IPS-NIHi11 (cell line): Measurements from ENCODE around the gene CCDC102A.
"Not testable (repeated sequence)": the region's sequence is repeated elsewhere in the genome, so short reads cannot be mapped to it uniquely, and the experiment has no call there.

Experiments used
- DNase-seq: peaks from one replicate; pipeline ENCODE4 v3.0.0; 2012; ENCODE audit warnings: mixed read lengths, low spot score

Gene CCDC102A

GRCh38 chr16:57565461-57565860, 29.1 kb upstream of the CCDC102A start:
- no peak for DNase-seq

DNA sequence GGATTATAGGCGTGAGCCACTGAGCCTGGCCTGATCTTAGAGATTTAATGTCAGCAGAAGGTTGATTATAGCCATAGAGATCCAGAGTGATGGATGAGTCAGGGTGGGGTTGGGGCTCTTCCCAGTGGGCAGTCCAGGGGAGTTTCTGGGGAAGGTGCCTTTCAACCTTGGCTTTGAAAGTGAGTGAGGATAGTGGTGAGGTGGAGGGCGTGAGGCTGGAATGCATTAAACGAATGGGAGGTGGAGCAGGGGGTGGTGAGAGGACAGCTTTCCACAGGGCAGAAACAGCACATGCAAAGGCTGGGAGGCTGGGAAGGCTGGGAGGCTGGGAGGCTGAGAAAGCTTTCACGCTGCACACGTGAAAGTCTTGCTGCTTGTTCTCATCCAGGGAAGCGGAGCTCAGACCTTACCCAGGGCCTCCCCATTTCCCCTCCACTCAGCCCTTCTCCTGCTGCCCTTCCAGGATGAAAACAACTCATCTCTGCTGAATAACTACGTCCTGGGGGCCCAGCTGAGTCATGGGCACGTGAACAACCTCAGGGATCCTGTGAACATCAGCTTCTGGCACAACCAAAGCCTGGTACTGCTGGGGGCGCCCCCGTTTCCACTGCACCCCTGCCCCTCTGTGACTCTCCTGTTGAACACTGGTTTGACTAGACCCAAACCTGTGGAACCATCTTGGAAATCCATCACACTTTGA, 28.4 kb upstream of the CCDC102A start:
- DNase-seq, result no peak

- no peak for DNase-seq
Observed at GRCh38 chr16:57563761-57564160, 27.4 kb upstream of the CCDC102A start.

- no peak for DNase-seq
Observed at GRCh38 chr16:57563487-57563750, 27.0 kb upstream of the CCDC102A start.

GRCh38 chr16:57562669-57563486, 26.5 kb upstream of the CCDC102A start:
- DNase-seq, result no peak

DNA sequence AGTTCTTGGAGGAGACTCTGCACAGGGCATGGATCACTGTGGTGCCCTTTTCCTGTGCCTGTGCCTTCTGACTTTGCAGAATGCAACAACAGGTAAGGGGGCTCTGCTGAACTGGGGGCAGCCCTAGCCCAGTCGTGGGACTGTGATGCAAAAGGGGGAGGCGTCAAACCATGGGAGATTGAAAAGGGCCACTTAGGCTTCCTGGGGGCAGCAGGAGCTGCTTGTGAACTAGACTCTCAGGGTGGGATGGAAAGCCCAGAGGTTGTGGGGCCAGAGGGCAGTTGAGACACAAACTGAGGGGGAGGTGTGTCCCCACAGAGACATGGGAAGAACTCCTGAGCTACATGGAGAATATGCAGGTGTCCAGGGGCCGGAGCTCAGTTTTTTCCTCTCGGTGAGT, 25.7 kb upstream of the CCDC102A start:
- no peak for DNase-seq

DNA sequence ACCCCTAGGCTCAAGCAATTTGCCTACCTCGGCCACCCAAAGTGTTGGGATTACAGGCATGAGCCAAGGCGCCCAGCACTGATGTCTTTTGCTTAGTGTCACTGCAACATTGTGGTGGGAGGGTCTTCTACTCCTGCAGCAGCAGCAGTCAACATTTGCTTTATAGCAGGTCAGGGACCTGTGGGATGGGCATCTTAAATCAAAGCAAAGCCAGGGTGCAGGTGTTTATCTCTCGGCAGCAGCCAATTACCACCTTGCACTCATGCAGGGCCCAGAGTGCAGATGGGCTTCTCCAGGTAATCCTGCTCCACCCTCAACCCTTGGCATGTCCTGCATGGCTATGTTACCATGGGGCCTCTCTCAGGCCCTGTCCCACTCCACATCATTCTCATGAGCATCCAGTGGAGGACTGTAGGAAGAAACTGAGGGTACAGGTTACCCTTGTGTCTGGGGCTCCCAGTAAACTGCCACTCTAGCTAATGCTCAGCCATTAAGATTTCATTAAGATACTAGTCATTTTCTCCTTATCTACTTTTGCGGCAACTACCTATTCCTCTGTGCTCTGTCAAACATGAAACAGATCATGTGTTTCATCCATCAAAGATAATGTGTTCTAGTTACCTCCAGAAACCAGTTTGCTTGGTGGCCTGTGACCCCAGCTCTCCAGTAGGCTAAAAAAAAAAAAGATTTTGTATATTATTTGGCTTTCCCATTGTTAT, 22.9 kb upstream of the CCDC102A start:
- DNase-seq, result no peak

GRCh38 chr16:57556941-57557541, 20.7 kb upstream of the CCDC102A start:
- no peak for DNase-seq

DNA sequence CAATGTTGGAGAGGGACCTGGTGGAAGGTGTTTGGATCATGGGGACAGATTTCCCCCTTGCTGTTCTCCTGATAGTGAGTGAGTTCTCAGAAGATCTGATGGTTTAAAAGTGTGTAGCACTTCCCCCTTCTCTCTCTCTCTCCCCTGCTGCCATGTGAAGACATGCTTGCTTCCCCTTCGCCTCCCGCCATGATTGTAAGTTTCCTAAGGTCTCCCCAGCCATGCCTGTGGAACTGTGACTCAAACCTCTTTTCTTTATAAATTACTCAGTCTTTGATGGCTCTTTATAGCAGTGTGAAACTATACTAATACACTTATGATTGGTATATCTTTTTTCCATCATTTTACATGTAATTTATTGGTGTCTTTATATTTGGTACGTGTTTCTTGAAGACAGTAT, 19.5 kb upstream of the CCDC102A start:
- no peak for DNase-seq

- DNase-seq, result no peak
Observed at GRCh38 chr16:57551057-57551456, 14.7 kb upstream of the CCDC102A start.

DNA sequence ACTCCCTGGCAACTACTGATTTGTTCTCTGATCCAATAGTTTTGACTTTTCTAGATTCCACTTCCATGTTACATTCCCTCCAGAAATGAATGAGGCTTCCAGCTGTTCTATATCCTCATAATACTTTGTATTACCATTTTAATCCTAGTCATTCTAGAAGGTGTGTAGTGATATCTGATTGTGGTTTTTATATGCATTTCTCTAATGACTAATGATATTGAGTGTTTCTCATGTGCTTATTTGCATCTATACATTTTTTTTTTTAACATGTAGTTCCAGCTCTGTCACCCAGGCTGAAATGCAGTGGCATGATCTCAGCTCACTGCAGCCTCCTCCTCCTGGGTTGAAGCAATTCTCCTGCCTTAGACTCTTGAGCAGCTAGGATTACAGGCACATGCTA, 13.4 kb upstream of the CCDC102A start:
- DNase-seq, result no peak

DNA sequence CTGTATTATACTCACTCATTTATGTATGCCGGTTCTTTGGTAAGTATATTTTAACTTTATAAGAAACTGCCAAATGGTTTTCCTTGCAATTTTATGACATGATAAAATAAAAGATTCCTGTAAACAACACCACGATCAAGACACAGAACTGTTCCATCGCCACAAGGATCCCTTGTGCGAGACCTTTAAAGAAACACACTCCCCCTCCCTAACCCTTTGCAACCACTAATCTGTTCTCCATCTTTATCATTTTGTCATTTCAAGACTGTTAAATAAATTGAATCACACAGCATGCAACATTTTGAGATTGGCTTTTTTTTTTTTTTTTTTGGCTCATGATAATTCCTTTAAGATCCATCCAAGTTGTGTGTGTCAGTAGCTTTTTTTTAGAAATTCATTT, 12.0 kb upstream of the CCDC102A start:
- no peak for DNase-seq

DNA sequence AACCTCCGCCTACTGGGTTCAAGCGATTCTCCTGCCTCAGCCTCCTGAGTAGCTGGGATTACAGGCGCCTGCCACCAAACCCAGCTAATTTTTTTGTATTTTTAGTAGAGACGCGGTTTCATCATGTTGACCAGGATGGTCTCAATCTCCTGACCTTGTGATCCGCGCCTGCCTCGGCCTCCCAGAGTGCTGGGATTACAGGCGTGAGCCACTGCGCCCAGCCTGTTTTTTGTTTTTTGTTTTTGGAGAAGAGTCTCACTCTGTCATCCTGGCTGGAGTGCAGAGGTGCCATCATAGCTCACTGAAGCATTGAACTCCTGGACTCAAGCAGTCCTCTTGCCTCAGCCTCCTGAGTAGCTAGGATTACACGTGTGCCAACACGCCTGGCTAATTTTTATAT, 11.2 kb upstream of the CCDC102A start:
- DNase-seq, result not testable (repeated sequence)

DNA sequence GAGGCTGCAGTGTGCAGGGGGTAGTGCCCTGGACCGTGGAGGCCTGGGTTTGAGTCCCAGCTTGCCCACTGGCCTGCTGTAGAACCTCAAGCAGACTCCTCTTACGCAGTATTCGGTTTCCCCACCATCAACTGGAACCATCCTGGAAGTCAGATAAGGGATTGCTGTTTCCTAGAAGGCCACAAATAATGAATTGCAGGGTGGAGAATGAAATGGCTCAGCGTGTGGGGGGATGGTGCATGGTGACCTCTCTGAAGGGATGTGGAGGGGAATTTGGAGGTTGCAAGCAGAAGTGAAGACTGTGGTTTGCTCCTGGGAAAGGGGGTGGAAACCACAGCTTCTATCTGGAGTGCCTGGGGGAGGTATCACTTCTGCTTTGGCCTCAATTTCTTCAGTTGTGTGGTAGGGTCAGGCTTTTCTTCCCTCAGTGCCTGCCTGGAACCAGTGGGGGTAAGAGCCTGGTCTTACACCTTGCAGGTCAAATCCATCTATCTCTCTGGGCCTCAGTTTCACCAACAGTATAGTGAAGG, 7.8 kb upstream of the CCDC102A start:
- DNase-seq, result no peak

- no peak for DNase-seq
Observed at GRCh38 chr16:57541754-57542435, 5.5 kb upstream of the CCDC102A start.

DNA sequence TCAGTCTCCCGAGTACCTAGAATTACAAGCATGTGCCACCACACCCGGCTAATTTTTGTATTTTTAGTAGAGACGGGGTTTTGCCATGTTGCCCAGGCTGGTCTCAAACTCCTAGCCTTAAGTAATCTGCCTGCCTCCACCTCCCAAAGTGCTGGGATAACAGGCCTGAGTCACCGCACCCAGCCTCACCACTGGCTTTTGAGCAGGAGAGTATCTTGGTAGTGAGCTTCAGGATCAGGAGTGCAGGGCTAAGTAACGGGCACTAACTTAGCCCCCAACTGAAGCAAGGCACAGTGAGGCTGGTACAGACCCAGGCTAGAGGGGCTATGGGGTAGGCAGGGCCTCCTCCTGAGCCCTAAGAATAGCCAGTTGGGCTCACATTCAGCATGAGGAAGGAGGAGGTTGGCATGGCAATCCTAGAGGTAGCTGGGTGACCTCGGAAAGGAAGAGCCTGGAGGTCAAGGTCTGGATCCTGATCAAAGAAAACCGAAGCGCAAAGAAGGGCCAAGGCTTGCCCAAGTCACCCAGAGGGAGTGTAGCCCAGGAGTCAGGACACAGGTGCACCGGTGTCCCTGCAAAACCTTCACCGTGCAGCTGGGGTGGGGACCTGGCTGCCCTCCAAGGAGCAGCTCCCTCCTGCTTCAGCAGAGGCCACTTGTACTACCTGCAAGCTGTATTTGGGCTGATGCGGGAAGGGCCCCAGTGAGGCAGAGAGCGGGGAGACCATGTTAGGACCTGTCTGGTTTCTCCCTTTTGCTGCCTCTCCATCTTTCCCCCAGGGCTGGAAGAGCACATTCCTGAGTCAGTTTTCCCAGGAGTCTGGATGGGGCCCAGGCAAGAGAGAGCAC, 4.8 kb upstream of the CCDC102A start:
- DNase-seq, result no peak

DNA sequence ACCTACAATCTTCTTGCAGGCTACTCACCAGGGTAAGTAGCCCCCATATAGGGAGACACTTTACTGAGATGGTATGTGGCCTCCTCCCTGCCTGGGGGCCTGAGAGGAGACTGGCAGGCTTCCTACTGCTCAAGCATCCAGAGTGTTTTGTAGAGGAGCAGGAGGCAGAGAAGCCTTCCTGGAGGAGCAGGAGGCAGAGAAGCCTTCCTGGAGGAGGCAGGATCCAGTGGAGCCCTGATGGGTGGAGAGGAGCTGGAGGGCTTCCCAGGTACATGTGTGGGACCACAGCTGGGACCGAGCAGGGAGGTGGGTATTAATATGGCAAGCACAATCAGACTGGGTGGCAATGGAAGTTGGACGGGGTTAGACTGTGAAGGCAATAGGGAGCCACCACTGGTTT, 4.0 kb upstream of the CCDC102A start:
- DNase-seq, result no peak

- no peak for DNase-seq
Observed at GRCh38 chr16:57539072-57539796, 2.9 kb upstream of the CCDC102A start.

GRCh38 chr16:57538235-57538721, 1.9 kb upstream of the CCDC102A start:
- DNase-seq, result no peak

GRCh38 chr16:57537581-57538234, 1.3 kb upstream of the CCDC102A start:
- no peak for DNase-seq
